GM19035 (cell line): ENCODE data around the gene POLA1.

ENCODE experiments used
- ATAC-seq: cut with Tn5 transposase; IDR thresholded peaks from one replicate; pipeline ENCODE4 v1.9.1; 2021; ENCODE audit not compliant: unreplicated experiment

The POLA1 gene

DNA sequence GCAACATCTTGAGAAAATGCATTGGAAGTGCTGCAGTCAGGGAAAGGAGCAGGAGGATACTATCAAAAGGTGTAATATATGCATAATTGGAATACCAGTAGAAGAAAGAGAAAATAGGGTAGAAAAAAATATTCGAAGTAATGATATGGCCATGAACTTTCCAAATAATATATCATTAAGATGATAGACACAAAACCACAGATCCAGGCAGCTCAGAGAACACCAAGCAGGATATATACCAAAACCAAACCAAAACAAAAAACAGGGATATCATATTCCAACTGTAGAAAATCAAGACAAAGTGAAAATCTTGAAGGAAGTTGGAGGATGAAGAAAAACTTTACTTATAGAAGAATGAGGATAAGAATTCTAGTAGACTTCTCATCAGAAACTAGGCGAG lies 9.7 kb upstream of the POLA1 start:
- ATAC-seq, result no peak

DNA sequence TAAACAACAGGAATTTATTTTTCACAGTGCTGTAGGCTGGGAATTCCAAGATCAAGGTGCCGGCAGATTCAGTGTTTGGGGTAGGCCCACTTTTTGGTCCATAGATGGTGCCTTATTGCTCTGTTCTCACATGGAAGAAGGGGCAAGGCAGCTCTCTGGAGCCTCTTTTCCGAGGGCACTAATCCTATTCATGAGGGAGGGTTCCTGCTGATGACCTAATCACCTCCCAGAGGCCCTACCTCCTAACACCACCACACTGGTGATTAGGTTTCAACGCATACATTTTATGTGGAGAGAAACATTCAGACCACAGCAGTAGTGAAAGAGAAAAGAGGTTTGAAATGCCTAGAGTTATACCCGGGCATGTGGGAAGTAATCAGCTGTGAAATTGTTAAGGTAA lies 1.4 kb upstream of the POLA1 start:
- ATAC-seq, result no peak

DNA sequence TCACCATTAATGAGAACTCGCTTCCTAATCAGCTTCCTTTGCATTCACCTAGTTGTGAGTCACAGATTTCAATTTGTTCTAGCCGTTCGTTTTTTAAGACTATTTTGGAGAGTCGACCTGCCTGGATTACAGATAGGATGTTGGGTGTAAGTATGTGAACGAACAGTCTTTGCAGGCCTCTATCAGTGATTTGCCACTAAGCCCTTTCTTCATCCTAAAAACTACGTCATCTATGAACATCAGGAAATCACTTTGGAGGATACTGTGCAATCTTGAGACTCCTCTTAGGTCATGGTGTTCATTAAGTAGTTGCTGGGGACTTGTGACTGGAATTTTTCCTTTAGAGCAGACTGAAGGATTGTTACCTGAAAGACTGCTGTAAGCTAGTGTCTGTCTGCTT lies 1.1 kb downstream of the POLA1 start:
- ATAC-seq, result no peak

DNA sequence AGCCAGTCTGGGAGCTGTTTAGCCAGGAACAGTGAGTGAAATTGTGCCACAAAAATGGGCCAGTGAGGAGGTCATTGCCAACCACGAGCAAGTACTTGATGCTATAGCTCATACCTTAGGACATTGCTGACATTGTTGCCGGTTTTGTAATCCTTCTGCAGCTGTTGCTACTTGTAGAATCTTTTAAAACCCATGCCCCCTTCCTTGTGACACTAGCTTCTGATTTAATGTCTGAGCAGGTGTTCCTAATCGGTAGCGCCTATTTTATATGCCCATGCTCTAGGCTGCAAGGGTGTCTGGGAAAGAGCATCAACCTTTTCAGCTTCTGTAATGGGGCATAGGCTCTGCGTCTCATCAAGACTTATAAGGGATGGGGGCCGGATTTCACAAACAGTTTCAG lies 2.6 kb downstream of the POLA1 start:
- ATAC-seq, result no peak

DNA sequence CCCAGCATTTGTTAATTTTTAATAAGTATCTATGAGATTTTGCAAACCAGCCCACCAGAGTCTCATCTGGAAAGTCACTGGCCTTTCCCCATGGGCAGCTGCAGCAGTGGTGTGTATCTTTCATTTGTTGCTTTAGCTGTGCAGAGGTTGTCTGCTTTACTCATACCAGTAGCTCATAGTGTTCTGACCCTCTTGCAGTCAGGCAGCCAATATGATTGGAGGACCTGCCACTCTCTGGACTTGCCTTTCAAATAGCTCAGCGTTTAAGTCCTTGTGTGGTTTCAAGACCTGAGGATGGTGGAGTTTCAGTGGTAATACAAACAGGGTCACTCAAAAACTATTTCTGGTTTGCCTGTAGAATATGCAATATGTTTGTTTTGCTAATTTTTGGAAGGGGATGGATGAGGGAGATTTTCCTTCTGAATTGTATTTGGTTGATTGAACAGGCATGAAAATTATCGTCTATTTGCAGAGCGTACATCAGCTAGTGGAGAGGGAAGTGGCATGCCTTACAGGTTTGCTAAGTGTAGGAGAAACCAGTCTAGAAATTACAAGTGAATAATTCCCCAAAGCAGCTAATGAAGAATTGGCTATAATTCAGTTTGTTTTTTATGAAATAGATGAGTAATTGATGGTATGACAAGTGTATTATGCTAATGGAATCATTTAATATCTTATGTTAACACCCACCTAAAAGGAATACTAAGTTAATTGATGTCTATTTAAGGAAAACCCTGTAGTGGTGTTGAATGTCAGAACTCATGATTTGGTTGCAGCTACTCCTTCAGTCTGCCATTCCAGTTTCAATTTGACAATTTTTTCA lies 8.9 kb downstream of the POLA1 start:
- peak; percentile 99 for ATAC-seq

DNA sequence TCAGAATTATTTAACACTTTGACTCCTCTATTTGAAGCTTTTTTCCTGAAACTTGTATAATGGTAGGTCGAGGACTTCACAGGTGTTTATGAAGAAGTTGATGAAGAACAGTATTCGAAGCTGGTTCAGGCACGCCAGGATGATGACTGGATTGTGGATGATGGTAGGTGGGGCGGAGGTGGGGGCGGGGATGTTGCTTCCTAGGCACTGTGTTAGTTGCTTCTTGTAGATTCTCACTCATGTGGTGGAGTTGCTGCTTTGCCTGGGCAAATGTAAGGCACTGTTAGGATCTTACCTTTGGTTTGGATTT lies 9.4 kb downstream of the POLA1 start:
- no peak for ATAC-seq

DNA sequence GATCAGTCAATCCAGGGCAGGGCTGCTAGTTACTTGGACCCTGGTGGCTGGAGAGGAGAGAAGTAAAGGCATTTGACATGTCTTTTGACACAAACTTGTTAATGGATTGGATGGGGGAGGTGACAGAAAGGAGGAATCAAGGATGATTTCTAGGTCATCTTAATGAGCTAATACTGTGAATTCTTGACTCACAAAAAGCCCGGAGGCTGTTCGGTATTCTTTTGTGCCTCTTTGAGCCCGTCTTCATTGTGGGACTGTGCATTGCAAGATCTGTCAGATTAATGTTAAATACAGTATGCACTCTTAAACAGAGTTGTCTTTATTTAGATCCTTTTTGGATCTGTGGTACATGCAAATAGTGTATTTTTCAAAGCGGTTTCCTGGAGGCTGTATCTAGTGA lies 25.1 kb downstream of the POLA1 start:
- no peak for ATAC-seq

DNA sequence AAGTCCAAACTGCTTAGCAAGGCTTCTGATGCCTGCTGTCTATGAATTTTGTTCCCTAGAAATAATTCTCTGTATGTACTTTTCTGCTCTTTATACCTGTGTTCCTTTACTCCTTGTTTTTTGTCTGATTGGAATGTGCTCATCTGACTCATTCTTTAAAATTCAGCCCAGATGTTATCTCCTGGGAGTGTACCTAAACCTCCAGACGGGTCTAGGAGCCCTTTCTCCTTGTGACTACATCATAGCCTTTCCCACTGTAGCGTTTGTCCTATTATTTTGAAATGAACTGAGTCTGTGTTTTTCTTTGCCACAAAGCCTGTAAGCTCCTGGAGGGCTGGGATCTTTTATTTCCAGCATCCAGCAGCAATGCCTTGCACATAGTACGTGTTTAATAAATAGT lies 26.3 kb downstream of the POLA1 start:
- no peak for ATAC-seq

DNA sequence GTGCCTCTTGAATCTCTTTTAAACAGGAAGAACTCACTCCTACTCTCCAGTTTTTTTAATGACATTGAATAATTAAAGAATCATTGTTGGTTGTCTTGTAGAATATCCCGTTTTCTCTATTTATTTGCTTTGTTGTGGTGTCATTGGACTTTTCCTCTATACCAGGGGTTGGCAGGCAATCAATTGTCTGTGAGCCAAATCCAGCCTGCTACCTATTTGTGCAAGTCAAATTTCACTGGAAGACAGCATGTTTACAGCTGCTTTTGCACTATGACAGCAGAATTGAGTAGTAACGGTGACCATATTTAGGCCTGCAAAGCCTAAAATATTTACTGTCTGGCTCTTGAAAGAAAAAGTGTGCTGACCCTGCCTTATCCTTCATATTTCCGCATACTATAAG lies 34.8 kb downstream of the POLA1 start:
- no peak for ATAC-seq

DNA sequence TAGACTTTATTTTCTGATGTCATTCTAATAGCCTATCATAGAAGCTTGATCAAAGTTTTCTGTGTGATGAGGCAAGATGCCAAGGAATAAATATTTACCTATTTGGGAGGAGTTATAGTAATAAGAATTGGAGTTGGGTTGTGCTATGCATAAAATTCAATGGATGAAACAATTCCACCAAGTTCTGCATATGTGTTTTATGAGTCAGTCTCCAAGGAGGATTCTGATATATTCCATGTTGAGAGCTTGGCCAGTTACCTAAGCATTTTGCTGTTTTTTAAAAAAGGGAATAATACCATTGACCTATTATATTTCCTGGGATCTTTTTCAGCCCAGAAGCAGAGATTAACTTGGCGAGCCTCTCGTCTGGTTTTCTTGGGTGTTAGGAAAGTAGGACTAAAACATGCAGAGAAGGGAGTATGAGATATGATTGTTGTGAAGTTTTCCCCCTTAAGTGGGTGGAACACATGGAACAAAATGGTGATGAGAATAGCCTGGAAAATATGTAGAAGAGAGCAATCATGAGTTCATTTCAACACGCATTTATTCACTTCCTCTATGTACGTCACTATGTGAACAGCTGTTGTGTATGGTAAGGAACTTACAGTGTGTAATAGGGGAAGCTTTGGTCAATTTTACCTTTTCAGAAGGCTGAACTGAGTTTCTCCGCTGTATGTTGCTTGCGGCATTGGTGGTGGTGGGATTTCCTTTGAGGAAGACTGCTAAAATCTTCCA lies 39.2 kb downstream of the POLA1 start:
- ATAC-seq, result no peak

DNA sequence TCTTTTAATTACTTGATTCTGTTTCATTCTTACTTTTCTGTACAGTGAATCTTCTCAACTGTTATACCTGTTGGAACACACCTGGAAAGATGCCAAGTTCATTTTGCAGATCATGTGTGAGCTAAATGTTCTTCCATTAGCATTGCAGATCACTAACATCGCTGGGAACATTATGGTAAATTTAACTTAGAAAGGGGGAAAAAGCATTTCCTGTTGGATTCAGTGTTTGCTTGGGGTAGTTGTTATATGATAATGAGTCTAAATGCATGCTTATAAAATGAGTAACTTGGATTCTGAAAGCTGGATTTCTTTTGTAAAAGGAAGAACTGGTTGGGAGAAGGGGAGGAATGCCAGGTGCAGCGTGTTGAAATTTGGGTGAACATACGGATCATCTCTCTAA lies 47.6 kb downstream of the POLA1 start:
- ATAC-seq, result no peak

DNA sequence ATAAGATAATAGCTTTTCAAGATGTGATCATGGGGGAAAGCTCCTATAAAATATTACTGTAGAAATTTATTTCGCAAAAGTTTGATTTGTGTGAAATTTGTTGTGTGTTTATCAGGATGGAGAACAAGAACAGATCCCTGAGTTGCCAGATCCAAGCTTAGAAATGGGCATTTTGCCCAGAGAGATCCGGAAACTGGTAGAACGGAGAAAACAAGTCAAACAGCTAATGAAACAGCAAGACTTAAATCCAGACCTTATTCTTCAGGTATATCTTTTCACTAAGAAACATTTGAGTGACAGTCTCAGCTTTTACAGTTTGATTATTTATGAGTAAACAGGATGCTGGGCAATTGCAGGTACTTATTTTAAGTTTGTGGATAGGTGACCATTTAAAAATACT lies 54.5 kb downstream of the POLA1 start:
- ATAC-seq, result no peak

DNA sequence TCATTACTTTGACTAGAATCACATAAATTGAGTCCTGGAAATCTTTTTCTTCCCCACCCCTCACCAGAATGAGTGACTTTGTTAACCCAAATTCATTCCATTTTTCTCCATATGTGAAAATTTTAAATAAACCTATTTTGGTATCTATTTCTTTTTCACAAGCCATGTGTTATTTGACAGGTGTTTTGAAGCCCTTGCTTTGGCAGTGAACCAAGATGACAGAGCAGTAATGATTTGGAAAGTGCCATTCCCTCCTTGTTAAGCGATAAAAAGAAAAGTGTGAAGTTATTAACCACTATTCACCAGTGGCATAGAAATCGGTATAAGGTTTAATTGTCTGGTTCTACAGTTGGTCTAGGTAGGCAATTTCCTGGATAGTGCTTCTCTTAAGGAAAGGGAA lies 66.1 kb downstream of the POLA1 start:
- no peak for ATAC-seq

DNA sequence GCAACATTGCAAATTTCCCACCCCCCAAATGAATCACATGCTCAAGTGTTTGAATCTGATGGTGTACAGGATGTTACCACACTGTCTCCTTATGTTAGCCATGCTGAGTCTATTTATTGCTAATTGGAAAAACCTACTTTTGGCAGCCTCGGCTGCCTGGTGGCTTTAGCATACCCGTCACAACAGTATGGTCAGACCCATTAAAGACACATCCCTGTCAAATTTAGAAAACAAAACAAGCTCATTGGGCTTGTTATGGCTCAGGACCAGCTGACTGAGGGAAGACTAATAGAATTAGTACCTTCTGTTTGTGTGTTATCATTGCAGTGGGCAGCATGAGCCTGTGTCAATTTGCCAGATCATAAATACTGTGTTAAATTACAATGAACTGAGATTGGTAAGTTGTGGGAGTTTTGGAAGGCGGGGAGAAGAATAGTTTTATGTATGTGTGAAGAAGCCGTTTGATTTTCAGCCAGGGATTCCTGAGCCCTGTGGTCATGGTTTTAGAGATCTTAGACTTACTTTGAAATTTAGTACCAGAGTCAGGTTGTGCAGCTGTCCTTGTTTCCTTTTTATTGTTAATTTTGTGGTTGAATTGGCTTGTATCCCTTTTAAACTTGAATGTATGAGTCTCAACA lies 66.8 kb downstream of the POLA1 start:
- no peak for ATAC-seq

DNA sequence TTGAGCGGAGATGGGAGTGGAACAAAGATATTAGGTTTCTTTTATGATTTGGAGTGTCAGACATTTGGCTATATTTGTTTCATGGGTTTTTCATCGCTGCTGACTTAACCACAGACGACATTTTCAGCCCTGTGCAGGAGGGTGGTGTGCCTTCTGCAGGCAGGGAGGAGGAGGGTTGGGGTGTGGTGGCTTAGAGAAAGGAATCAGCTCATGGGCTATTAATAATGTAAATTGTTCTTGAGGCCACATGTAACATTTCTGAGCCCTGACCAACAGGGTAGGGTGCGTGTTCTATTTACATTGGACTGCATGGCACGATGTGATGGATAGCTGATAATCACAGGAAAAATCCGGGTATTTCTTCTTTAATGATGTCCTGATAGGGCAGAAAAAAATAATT lies 67.6 kb downstream of the POLA1 start:
- no peak for ATAC-seq

DNA sequence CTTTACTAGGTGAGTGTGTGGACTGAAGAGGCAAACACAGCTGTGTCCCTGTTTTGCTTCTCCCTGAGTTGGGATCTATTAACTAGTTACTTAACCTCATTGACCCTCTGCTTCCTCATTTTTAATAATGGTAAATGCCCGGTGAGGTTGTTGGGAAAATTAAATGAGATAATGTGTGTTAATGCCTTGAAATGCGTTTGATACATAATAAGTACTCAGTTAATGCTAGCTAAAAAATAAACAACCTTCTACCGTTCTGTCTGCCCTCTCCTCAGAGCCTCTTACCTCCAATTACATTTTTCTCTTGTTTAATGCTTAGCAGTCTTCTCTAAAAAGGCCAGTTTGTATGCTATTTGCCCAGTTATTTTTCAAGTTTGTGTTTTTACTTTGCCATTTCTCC lies 70.3 kb downstream of the POLA1 start:
- ATAC-seq, result no peak

DNA sequence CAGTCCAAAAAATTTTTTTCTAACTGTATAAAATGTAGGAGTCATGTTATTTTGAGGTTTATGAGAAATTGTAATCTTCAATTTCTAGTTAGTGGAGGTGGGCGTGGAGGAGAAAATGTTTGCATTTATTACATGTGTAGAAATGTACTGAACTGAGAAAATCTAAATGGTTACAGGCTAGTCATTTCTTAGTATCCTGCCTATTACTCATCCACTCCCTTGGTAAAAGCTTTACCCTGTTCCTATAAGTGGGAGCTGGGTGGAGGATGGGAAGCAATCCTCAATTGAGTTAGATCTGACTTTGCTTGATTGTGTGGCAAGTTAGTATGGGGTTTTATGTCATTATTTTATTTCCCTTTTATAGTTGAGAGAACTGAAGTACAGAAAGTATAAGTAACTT lies 73.8 kb downstream of the POLA1 start:
- ATAC-seq, result no peak

DNA sequence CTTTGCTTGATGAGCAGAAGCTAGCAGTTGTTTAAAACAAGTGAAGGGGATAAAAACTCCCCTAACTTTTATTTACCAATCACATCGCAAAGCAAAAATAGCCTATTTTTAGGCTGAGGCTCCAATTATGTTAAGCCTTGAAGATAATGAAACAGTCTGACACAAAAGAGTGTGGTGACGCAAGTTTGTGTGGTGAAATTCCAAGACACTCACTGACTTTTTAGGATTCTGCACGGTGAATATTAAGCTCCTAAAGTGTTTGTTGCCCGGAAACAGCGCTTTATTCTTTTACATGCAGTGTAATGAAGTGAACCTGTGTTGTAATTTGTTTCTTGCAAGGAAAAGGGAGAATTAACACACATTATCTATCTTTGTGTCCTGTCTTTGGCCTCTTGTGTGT lies 74.8 kb downstream of the POLA1 start:
- ATAC-seq, result no peak

DNA sequence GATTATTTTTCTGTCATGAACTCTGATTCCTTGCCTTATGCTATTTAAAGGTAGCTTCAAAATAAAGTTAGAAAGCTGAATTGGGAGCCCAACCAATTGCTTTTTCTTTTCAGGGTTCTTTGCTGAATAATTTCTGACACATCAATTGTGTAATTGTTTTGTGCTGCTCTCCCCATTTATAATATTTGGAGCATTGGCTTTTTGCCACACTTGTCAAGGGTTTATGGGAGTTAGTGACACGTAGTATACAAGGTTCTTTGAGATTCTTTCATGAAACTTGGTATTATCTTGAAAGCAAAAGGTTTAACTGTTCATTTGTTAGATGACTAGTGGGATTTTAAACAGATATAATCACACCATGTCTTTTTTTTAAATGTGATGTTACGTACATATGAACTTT lies 80.9 kb downstream of the POLA1 start:
- ATAC-seq, result no peak

DNA sequence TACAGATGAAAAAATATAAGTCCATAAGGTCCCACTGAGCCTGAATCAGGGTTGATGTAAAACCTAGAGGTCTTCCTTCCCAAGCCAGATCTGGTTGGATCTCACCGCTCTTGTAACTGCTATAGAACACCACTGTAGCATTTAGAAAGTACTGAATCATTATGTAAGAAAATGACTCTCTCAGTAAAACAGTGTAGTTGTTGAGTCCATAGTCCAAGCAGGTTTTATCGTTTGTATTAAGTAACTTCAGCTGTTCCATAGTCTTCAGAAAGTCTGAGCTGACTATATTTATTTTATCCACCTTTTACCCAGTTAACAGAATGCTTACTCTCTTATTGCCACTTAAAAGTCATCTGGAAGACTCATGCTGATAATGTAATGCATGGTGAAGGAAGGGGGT lies 82.2 kb downstream of the POLA1 start:
- no peak for ATAC-seq

DNA sequence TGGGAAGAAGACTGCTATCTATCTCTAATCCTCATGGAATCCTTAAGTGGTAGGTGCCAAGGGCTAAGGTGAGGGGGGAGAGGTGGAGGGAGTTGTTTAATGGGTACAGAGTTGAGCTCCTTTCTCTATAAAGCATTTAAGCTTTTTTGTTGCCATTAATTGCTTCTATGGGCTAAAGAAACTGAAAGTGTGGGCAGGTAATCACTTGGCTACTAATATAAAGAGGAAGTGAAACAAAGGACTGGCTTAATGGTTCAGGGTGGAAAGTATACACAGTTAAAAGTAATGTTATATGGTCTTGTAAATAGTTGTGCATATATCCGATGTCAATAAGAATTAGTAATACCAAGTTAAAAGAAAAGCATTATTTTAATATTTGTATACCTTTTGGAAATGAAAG lies 83.9 kb downstream of the POLA1 start:
- ATAC-seq, result peak; percentile 98

DNA sequence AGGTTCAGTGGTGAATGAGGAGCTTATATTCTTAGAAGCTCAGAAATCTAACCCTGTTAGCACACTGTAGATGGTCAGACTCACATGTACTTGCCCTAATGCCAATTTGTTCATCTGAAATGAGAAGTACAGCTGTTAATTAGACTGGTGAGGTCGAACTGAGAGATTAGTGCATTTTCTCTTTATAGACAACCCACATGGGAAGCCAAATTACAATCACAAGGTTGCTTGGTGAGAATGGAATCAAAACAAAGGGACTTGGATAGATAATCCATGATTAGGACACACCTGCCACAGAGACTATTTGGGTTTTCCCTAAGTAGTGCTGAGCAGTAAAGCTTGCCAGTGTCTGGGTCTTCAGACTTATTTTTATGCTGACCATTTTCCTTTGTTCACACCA lies 88.3 kb downstream of the POLA1 start:
- ATAC-seq, result no peak
